ENCODE measurements around the gene MINDY4.

GRCh38 chr7:30924624-30925023 is 153.4 kb downstream of the MINDY4 start:
- no peak for TF ChIP-seq EP300 (IDR thresholded peaks at IDR 0.05; ENCODE audit: borderline replicate concordance in 1 of 2, control insufficient read depth in 1 of 2, low read depth in 2 of 2, low read length in 2 of 2)
- TF ChIP-seq NR2C2 (IDR thresholded peaks at IDR 0.05; ENCODE audit: borderline replicate concordance, control insufficient read depth, insufficient read length, low read depth) = no peak
- TF ChIP-seq JUNB (IDR thresholded peaks at IDR 0.05) = no peak
- TF ChIP-seq JUND (IDR thresholded peaks at IDR 0.05; ENCODE audit: low read depth, low read length) = no peak
- TF ChIP-seq DPF2 (IDR thresholded peaks at IDR 0.05) = no peak
- TF ChIP-seq, protein P1, sequence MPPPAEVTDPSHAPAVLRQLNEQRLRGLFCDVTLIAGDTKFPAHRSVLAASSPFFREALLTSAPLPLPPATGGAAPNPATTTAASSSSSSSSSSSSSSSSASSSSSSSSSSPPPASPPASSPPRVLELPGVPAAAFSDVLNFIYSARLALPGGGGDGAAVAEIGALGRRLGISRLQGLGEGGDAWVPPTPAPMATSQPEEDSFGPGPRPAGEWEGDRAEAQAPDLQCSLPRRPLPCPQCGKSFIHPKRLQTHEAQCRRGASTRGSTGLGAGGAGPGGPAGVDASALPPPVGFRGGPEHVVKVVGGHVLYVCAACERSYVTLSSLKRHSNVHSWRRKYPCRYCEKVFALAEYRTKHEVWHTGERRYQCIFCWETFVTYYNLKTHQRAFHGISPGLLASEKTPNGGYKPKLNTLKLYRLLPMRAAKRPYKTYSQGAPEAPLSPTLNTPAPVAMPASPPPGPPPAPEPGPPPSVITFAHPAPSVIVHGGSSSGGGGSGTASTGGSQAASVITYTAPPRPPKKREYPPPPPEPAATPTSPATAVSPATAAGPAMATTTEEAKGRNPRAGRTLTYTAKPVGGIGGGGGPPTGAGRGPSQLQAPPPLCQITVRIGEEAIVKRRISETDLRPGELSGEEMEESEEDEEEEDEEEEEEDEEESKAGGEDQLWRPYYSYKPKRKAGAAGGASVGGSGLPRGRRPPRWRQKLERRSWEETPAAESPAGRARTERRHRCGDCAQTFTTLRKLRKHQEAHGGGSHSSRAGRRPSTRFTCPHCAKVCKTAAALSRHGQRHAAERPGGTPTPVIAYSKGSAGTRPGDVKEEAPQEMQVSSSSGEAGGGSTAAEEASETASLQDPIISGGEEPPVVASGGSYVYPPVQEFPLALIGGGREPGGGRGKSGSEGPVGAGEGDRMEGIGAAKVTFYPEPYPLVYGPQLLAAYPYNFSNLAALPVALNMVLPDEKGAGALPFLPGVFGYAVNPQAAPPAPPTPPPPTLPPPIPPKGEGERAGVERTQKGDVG (CRISPR knock-in tag; IDR thresholded peaks at IDR 0.05) = no peak
- TF ChIP-seq EZH2 (IDR thresholded peaks at IDR 0.05; ENCODE audit: borderline replicate concordance, control insufficient read depth, low read depth, low read length) = no peak
- TF ChIP-seq SIN3A (IDR thresholded peaks at IDR 0.05; ENCODE audit: low read depth, low read length) = no peak
- TF ChIP-seq RAD21 (IDR thresholded peaks at IDR 0.05; ENCODE audit: insufficient read depth, low read depth, low read length) = no peak
- TF ChIP-seq MAX (IDR thresholded peaks at IDR 0.05; ENCODE audit: low read depth, low read length) = no peak
